HG02938 (cell line): Measurements from ENCODE around the gene MACROD2.
"Not testable (repeated sequence)": the region's sequence is repeated elsewhere in the genome, so short reads cannot be mapped to it uniquely, and the experiment has no call there.

Experiments
- ATAC-seq: cut with Tn5 transposase; IDR thresholded peaks from one replicate; pipeline ENCODE4 v1.9.1; 2021; ENCODE audit warnings: mild to moderate bottlenecking, moderate library complexity; ENCODE audit not compliant: unreplicated experiment

The MACROD2 gene

DNA sequence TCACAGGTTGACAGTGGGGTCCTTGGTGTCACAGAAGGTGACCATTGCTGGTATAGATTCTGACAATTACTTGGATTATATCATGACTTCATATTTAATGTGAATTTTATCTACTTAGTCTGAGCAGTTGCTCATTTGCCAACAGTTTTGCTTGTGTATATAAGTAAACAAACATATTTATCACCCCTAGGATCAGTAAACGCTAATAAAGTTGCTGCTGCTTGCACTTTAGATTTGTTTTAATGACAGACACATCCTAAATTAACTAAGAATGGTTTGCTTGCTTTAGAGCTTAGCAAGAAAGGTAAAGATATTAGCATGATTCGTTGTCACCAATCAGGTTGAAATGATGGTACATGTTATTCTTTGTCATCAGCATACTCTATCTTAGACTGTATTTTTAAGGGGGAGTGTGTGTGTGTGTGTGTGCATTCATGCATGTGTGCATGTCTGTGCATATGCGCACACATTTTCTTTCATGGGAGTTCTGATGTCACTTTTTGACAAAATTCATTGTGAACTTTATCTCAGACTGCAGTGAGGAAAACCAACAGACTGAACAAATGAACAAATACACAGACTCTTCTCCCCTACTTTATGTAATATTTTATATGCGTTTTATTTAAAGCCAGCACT lies 1124.7 kb downstream of the MACROD2 start:
- ATAC-seq, result no peak

GRCh38 chr20:15122613-15123012 lies 1127.3 kb downstream of the MACROD2 start:
- no peak for ATAC-seq

GRCh38 chr20:15131176-15131575 lies 1135.9 kb downstream of the MACROD2 start:
- no peak for ATAC-seq

DNA sequence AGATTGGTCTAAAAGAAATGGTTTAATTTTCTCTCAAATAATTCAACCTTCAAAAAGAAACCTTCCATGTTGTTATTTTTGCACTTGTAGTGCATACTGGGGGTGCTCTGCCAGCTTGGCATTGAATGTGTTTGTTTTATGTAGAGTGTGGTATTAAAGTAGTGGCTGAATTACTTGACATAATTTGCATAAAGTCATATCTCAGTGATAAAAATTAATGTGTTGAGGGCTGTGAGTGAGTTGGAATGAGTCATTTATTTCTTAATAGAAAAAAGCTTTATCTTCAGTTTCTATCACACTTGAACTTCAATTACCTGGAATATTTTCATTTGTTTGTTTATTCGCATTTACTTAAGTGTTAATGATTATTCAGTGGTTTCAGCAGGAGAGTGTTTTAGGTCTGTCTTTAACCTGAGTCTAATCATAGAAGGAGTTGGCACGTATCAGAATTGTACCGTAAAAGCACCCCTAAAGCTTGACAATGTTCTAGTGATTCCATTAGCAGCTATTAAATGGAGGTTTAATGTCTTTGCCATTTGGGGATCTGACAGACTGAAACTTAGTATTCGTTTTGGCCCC lies 1143.3 kb downstream of the MACROD2 start:
- no peak for ATAC-seq

DNA sequence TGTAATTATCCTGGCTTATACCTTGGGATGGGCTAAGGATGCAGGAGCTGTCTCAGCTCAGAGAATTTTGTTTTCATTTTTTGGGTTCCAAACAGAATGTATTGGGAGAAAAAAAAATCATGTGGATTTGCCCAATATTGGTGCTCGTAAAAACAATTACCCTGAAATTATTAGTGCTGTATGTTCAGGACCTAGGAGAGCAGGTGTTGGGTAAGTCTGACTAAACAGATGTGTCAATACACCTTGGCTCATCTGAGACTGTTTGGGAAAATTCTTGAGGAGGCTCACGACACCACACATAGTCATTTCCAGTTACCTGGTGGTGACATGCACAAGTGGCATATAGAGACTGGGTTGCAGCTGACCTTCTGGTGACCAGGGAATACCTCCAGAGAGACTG lies 1144.2 kb downstream of the MACROD2 start:
- ATAC-seq, result no peak

DNA sequence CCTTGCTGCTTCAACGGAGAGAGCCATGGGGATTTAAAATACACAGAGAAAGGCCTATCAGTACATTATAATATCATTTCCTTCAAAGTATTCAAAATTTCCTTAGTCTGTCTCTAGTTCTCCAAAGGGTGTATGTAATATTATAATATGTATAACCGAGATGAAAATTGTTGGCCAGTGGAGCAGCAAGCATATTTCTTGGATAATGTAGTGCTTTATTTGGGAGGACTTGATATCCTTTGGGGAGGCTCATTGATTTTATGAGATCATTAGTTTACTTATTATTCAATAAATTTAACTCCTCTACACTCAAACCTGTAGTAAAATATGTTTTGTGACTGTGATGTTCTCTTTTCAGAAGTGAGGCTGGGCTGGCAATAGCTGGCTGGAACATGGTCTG lies 1145.0 kb downstream of the MACROD2 start:
- ATAC-seq, result no peak

DNA sequence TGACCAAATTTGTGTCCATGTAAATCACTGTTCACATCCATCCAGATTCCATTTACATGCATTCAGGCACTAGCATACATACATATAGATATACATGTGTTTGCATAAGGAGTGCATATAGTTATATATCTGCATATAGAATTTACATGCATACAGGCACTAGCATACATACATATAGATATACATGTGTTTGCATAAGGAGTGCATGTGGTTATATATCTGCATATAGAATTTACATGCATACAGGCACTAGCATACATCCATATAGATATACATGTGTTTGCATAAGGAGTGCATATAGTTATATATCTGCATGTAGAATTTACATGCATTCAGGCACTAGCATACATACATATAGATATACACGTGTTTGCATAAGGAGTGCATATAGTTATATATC lies 1145.6 kb downstream of the MACROD2 start:
- not testable (repeated sequence) for ATAC-seq

GRCh38 chr20:15141861-15142260 lies 1146.5 kb downstream of the MACROD2 start:
- no peak for ATAC-seq

DNA sequence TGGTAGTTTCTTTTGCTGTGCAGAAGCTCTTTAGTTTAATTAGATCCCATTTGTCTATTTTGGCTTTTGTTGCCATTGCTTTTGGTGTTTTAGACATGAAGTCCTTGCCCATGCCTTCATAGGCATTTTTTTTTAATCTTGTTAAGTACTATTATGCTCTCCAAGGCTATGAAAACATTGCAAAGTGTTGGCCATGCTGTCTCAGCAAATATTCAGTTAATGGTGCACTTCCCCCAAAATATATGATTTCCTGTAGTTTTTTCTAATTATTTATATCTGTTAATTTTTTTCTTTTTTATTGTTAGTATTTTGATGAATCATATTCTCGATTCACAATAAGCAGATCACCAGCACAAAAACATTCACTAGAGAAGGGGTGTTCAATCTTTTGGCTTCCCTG lies 1148.2 kb downstream of the MACROD2 start:
- ATAC-seq, result no peak

DNA sequence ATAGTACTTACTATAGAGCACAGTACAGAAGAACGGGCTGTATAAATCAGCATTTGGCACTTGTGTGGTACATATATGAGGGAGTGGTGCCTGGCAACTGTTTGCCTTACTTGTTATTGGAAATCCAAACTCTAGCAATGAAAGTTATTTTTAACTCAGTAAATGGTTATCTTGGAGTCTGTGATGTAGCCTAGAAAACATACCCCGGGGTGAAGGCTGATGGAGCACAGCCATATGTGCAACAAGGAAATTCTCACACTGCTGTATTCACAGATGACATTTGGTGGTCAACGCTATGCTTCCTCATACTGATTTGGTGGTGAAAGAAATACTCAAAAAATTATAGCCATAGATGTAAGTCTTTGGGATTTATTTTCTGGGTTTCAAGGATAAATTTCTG lies 1149.6 kb downstream of the MACROD2 start:
- no peak for ATAC-seq

GRCh38 chr20:15146948-15147347 lies 1151.6 kb downstream of the MACROD2 start:
- no peak for ATAC-seq

GRCh38 chr20:15154070-15154469 lies 1158.8 kb downstream of the MACROD2 start:
- ATAC-seq, result no peak

DNA sequence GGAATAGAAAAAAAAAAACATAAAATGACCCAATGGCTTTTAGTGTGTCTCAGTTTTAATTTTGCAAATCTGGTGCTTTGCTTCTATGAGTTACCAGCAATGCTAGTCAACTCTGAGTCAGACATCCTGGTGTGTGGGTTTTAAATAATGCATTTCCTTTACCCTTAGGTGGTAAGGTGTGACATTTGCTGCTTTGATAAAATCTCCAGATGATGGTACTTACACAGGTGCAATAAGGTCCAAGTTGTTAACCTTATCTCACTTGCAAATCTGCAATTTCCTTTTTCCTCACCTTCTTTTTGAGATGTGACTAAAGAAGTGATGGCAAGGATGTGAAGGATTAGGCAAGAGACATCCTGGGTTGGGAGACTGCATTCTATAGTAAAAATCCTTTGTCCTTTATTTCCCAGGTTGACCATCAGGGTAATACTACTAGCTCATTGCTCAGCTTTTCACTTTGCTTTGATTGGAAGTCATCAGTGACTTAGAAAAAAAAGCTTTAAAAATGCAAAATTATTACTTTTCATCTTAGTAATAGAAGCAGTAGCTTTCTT lies 1160.6 kb downstream of the MACROD2 start:
- ATAC-seq, result no peak

DNA sequence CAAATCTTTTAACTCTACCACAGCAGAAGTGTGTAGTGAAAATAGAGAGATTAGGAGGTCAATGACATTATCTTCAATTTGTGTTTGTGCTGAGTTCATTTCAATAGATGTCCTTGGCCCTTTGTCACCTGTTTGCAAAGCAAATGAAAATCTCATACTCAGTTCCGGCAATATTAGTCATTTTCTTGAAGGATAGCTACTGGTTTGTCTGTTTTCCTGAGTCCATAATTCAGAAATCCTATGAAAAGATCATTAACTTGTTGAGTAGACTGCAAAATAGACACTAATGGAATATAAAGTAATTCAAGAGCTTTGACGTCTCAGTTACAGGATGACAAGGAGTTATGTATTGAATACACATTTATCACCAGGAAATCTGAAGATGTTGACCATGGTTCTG lies 1163.2 kb downstream of the MACROD2 start:
- no peak for ATAC-seq

DNA sequence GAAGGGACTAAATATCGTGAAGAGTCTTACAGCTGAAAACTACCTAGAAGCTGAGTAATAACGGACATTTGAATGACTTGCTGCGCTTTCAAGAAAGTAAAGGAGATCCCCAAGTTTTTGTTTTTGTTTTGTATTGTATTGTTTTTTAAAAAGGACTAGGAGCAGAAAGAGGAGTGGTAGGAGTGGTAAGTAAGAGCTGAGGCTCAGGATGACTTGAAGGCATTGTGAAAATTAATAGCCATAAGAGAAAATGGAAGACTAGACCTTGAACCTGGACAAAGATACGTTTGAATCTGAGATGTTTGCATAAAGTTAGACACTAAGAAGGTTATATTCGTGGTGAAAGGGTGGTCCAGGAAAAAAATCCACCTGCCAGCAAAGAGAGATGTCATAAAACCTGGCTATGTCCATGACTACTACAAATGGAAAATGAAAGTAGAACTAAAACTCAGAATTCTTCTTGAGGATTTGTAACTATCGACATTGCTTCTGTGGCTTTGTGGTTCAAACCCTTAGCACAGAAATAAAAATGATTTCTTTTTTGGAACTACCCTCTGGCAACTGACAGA lies 1166.8 kb downstream of the MACROD2 start:
- no peak for ATAC-seq

DNA sequence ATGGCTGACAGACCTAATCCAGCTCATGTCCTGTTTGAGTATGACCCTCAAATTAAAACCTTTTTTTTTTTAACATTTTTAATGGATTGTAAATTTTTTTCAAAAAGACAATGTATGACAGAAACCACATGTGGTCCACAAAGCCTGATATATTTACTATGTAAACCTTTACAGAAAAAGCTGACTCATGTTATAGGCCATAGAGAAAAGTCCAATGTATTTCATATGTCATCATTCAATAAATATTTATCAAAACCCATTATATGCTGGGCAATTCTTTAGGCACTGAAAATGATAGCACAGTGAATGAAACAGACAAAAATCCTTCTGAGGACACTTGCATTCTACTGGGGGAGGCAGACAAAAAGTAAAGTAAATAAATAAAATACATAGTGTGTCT lies 1168.3 kb downstream of the MACROD2 start:
- no peak for ATAC-seq

DNA sequence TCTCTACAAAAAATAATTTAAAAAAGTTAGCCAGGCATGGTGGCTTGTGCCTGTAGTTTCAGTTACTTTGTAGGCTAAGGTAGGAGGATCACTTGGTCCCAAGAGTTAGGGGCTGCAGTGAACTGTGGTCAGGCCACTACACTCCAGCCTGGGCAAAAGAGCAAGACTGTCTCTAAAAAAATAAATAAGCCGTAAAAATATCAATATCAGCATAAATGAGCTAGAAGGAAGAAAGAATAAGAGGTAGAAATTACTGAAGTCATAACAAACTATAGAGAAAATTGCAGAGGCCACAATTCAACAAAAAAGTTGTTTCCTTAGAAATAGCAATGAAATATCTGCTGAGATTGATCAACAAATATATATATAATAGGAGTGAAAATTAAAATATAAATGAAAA lies 1169.4 kb downstream of the MACROD2 start:
- no peak for ATAC-seq

DNA sequence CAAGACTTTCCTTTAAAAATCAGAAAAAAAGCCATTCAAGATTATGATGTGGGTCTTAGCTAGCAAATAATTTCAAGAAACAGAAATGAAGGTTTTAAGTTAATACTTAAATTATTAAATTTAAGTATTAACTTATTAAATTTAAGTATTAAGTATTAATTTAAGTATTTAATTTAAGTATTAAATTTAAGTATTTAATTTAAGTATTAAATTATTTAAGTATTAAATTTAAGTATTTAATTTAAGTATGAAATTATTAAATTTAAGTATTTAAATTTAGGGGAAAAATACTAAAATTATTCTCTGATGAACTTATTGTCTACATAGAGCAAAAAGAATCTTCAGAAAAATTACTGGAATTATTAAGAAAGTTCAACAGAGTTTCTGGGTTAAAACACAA lies 1171.4 kb downstream of the MACROD2 start:
- ATAC-seq, result no peak

DNA sequence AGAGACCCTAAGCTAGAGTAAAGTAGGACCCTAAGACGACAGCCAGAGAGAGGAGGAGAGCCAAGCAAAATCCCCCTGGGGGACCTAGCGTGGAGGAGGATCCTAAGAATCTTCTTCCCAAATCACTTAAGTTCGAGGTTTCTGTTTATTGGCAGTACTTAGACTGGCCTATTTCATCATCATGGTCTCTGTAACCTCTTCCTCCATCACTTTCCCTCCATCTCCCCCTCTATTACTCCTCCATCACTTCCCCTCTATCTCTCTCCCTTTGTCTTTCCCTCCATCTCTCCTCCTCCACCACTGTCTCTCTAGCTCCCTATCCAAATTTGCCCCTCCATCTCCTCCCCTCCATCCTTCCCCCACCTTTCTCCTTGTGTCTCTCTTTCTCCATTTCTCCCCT lies 1175.7 kb downstream of the MACROD2 start:
- ATAC-seq, result no peak

DNA sequence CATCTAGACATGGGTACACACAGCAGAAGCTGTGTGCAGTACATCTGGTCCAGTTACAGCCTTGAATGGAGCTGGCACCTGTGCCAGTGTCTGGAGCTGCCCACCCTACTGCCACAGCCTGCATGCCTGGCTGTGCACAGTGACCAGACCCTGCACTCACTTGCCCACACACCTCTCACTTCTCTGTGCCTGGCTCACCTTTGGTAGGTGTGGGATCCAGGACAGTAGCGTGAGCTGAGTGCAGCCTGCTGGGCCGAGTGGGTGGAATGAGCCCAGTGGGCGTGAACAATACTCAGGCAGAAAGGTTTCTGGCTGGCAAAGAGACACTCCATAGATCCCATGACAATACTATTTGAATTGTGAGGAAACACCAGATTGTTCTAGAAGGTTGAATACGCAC lies 1181.6 kb downstream of the MACROD2 start:
- ATAC-seq, result no peak

GRCh38 chr20:15178581-15178980 lies 1183.3 kb downstream of the MACROD2 start:
- no peak for ATAC-seq

DNA sequence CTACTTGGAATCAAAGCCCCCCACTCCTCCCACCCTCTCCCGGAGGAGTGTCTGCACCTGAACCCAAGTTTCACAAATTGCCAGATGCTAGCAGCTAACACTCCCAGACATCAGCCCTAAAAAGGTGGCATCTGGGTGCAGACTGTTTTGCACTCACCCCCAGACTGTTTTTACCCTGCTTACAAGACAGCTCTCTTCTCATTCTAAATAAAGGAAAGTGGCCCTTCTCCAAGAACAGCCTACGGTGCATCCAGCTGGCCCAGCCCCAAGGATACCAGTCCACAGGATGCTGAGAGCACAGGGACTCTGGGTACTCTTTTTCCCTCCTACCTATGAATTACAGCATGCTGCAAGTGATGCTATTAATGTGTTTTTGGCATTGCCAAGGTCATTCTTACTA lies 1184.1 kb downstream of the MACROD2 start:
- ATAC-seq, result no peak
